ENCODE results near the gene BHLHE40. TPM values are rescaled to one million over a fixed set of nuclear protein-coding genes. Genes with fewer than 3 reads are reported as not detected.

The BHLHE40 gene
- total RNA-seq, 1 experiment from 2014 or later, result 3.5 TPM

GRCh38 chr3:5013021-5013906 is 34.0 kb downstream of the BHLHE40 start:
- Histone ChIP-seq H3K27ac (ENCODE audit: low read depth, low read length, poor library complexity, severe bottlenecking) (no peak overlapping the region), H3K4me1 (ENCODE audit: insufficient read depth, low read length, poor library complexity, severe bottlenecking) (no peaks in the 10 kb centered on the region), H3K36me3 (ENCODE audit: insufficient read depth, low read length, poor library complexity, severe bottlenecking) (no peaks in the 10 kb centered on the region), H3K4me3 (ENCODE audit: low read depth, low read length, poor library complexity, severe bottlenecking) (no peak overlapping the region), H3K9me3 (ENCODE audit: low read depth, low read length, poor library complexity, severe bottlenecking) (no peaks in the 10 kb centered on the region), H3K27me3 (replicated peaks; ENCODE audit: insufficient read depth, low read depth, low read length, poor library complexity) (no peaks in the 10 kb centered on the region)
- intact Hi-C loops (cut with micrococcal nuclease; ENCODE audit: unreplicated experiment), result no loop called here
- ChIA-PET CTCF (no interaction called here), POLR2A (ENCODE audit: low non-redundant PET) (no interaction called here)
- no peak for DNase-seq (ENCODE audit: low spot score)
- no TSS peak for BruUV-seq (replicated peaks)
- TF ChIP-seq EZH2 (IDR thresholded peaks at IDR 0.05; ENCODE audit: borderline replicate concordance, low read depth, low read length, poor library complexity, severe bottlenecking), result no peak
- no peak for TF ChIP-seq CTCF (conservative IDR thresholded peaks at IDR 0.05; ENCODE audit: low read depth, low read length)

GRCh38 chr3:5014391-5014790 is 35.2 kb downstream of the BHLHE40 start:
- no peaks in the 10 kb centered on the region for H3K4me1 ChIP-seq (ENCODE audit: insufficient read depth, low read length, poor library complexity, severe bottlenecking)
- POLR2A ChIA-PET (ENCODE audit: low non-redundant PET), result no interaction called here

GRCh38 chr3:5015056-5015455 is 35.8 kb downstream of the BHLHE40 start:
- intact Hi-C loops (cut with micrococcal nuclease; ENCODE audit: unreplicated experiment), result no loop called here
- ChIA-PET POLR2A (ENCODE audit: low non-redundant PET) (no interaction called here), CTCF (no interaction called here)
- TF ChIP-seq EZH2 (IDR thresholded peaks at IDR 0.05; ENCODE audit: borderline replicate concordance, low read depth, low read length, poor library complexity, severe bottlenecking) (no peak), CTCF (conservative IDR thresholded peaks at IDR 0.05; ENCODE audit: low read depth, low read length) (no peak)
- BruUV-seq (replicated peaks), result no TSS peak
- no peak for DNase-seq (ENCODE audit: low spot score)
- no peak overlapping the region for H3K4me3 ChIP-seq (ENCODE audit: low read depth, low read length, poor library complexity, severe bottlenecking)
- H3K36me3 ChIP-seq (ENCODE audit: insufficient read depth, low read length, poor library complexity, severe bottlenecking), result no peaks in the 10 kb centered on the region
- no peaks in the 10 kb centered on the region for H3K9me3 ChIP-seq (ENCODE audit: low read depth, low read length, poor library complexity, severe bottlenecking)
- no peaks in the 10 kb centered on the region for H3K4me1 ChIP-seq (ENCODE audit: insufficient read depth, low read length, poor library complexity, severe bottlenecking)
- H3K27ac ChIP-seq (ENCODE audit: low read depth, low read length, poor library complexity, severe bottlenecking), result no peak overlapping the region
- no peaks in the 10 kb centered on the region for H3K27me3 ChIP-seq (replicated peaks; ENCODE audit: insufficient read depth, low read depth, low read length, poor library complexity)

More at GRCh38 chr3:5014391-5014790, 35.2 kb downstream of the BHLHE40 start:
- intact Hi-C loops (cut with micrococcal nuclease; ENCODE audit: unreplicated experiment), result no loop called here
- CTCF ChIA-PET, result no interaction called here
- H3K27me3 ChIP-seq (replicated peaks; ENCODE audit: insufficient read depth, low read depth, low read length, poor library complexity), result no peaks in the 10 kb centered on the region
- BruUV-seq (replicated peaks), result no TSS peak
- DNase-seq (ENCODE audit: low spot score), result no peak
- H3K27ac ChIP-seq (ENCODE audit: low read depth, low read length, poor library complexity, severe bottlenecking), result no peak overlapping the region
- TF ChIP-seq CTCF (conservative IDR thresholded peaks at IDR 0.05; ENCODE audit: low read depth, low read length), result no peak
- TF ChIP-seq EZH2 (IDR thresholded peaks at IDR 0.05; ENCODE audit: borderline replicate concordance, low read depth, low read length, poor library complexity, severe bottlenecking), result no peak
- H3K9me3 ChIP-seq (ENCODE audit: low read depth, low read length, poor library complexity, severe bottlenecking), result no peaks in the 10 kb centered on the region
- H3K36me3 ChIP-seq (ENCODE audit: insufficient read depth, low read length, poor library complexity, severe bottlenecking), result no peaks in the 10 kb centered on the region
- no peak overlapping the region for H3K4me3 ChIP-seq (ENCODE audit: low read depth, low read length, poor library complexity, severe bottlenecking)
